Activated CD8-positive, alpha-beta memory T cell treated with anti-CD3 and anti-CD28 coated beads, Interleukin-2, amount 10 ng/mL, durations not matched to agents 7 days and 5 days (primary cell): ENCODE data around the gene RUNX2. TPM values are rescaled to one million over a fixed set of nuclear protein-coding genes. Genes with fewer than 3 reads are reported as not detected.

ENCODE experiments used
- ATAC-seq: fragments of 150-1000 bp; cut with Tn5 transposase; one replicate; pipeline ENCODE4 v1.10.0; 2021; ENCODE audit warnings: moderate library complexity
- CTCF ChIA-PET: fragments of 350-600 bp; sonication (Branson Sonifier 250); formaldehyde crosslinking; loops from one replicate; lab custom pipeline; 2021; ENCODE audit warnings: antibody characterized with exemption; lab: Charles Lee
- DNase-seq: peaks from one replicate; pipeline ENCODE4 v3.0.0-alpha.2; 2020
- H3K27ac Mint-ChIP-seq: one replicate; pipeline ENCODE4 v1.8.0; 2021; ENCODE audit warnings: mild to moderate bottlenecking, mixed read lengths
- H3K27me3 Mint-ChIP-seq: one replicate; pipeline ENCODE4 v1.8.0; 2021; ENCODE audit warnings: mixed read lengths
- H3K36me3 Mint-ChIP-seq: one replicate; pipeline ENCODE4 v1.8.0; 2021; ENCODE audit warnings: mild to moderate bottlenecking, mixed read lengths
- H3K4me1 Mint-ChIP-seq: one replicate; pipeline ENCODE4 v1.8.0; 2021; ENCODE audit warnings: mixed read lengths
- H3K4me3 Mint-ChIP-seq: one replicate; pipeline ENCODE4 v1.8.0; 2021; ENCODE audit warnings: mild to moderate bottlenecking, moderate library complexity, mixed read lengths
- H3K9me3 Mint-ChIP-seq: one replicate; pipeline ENCODE4 v1.8.0; 2022; ENCODE audit warnings: low read depth, mixed read lengths
- total RNA-seq, 2 experiments: library from RNA; stranded (reverse); gene quantifications; one replicate each; pipeline ENCODE4 v1.2.3, GENCODE V29; 2021

RUNX2 gene
- total RNA-seq, 2 experiments from 2014 or later = 9.3 to 19.9 TPM

- no peak overlapping the region for H3K27ac Mint-ChIP-seq
- peaks cover 4% of the 10 kb centered on the region for H3K27me3 Mint-ChIP-seq
- peaks cover 18% of the 10 kb centered on the region for H3K4me1 Mint-ChIP-seq
- H3K9me3 Mint-ChIP-seq = no peaks in the 10 kb centered on the region
- CTCF ChIA-PET = interaction anchor here (1.2 kb wide), 1 partner anchor 11 kb away, joined by 5 read pairs; no protein-coding TSS in a partner anchor
- DNase-seq (no peak), ATAC-seq (no peak)
- H3K36me3 Mint-ChIP-seq = peaks cover 9% of the 10 kb centered on the region
- H3K4me3 Mint-ChIP-seq = no peak overlapping the region
These were observed 360.1 kb downstream of the RUNX2 start for GRCh38 chr6:45688180-45688579.

DNA sequence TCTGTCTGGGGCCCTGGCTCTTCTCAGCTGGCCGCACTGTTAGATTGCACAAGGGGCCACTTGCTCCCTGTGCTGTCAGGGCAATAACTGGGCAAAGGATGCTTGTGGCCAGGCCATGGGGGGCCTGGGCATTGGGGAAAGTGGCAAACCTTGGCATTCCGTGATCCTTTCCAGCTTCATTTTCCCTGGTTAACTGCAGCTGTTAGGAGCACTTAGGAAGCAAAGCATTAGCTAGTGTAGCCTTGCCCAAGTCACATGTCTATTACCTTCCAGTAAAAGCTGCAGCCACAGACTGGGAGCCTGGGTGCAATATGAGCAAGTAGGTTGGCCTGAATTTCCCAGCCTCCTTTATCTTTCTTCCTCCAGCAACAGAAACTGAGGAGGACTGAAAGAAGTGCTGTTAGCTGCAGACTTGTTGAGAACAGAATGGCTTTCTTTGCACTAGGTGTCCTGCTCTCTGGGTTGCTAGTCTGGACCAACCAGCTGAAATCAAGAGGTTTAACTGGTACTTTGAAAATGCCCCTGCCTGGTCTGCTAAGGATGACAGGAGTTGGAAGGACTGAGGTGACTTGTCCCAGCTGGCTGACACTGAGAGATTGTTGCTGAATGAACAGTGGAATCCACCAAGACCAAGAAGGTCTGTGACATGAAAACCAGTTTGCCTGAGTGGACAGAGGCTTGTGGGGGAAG is 361.9 kb downstream of the RUNX2 start:
- DNase-seq (no peak), ATAC-seq (no peak)
- Mint-ChIP-seq H3K4me1 (peaks cover 21% of the 10 kb centered on the region), H3K36me3 (peaks cover 8% of the 10 kb centered on the region), H3K27ac (no peak overlapping the region), H3K4me3 (no peak overlapping the region), H3K27me3 (peaks cover 2% of the 10 kb centered on the region), H3K9me3 (no peaks in the 10 kb centered on the region)
- CTCF ChIA-PET = interaction anchor here (1.2 to 2.2 kb wide), 2 partner anchors 12 to 25 kb away, joined by 4 to 6 read pairs; no protein-coding TSS in a partner anchor

GRCh38 chr6:45690846-45691245 is 362.7 kb downstream of the RUNX2 start:
- no peak overlapping the region for H3K27ac Mint-ChIP-seq
- no peaks in the 10 kb centered on the region for H3K9me3 Mint-ChIP-seq
- DNase-seq (no peak), ATAC-seq (no peak)
- peaks cover 21% of the 10 kb centered on the region for H3K4me1 Mint-ChIP-seq
- H3K27me3 Mint-ChIP-seq = no peaks in the 10 kb centered on the region
- no peak overlapping the region for H3K4me3 Mint-ChIP-seq
- CTCF ChIA-PET = interaction anchor here (1.2 to 2.2 kb wide), 2 partner anchors 11 to 24 kb away, joined by 4 to 6 read pairs; no protein-coding TSS in a partner anchor
- H3K36me3 Mint-ChIP-seq = peaks cover 8% of the 10 kb centered on the region

DNA sequence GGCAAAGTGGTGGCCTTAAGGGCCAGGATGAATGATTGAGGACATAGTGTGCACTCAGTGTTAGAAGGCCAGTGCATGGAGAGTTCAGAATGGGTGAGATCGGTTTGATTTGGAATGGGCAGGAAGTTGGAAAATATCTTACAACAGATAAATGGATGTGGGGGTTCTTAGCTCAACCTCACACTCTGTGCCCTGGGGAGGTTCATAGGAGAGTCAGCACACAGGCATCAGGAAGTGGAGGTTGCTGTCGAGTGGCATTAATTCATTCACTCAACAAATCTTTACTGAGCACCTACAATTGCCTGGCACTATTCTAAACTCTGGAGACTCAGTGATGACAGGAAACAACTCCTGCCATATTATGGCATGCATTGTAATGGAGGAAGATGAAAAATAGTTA is 363.3 kb downstream of the RUNX2 start:
- Mint-ChIP-seq H3K27ac (no peak overlapping the region), H3K36me3 (peaks cover 8% of the 10 kb centered on the region), H3K4me3 (no peak overlapping the region), H3K9me3 (no peaks in the 10 kb centered on the region), H3K4me1 (peaks cover 21% of the 10 kb centered on the region), H3K27me3 (no peaks in the 10 kb centered on the region)
- DNase-seq (no peak), ATAC-seq (no peak)
- CTCF ChIA-PET = interaction anchor here (2.2 kb wide), 1 partner anchor 11 kb away, joined by 6 read pairs; no protein-coding TSS in a partner anchor

DNA sequence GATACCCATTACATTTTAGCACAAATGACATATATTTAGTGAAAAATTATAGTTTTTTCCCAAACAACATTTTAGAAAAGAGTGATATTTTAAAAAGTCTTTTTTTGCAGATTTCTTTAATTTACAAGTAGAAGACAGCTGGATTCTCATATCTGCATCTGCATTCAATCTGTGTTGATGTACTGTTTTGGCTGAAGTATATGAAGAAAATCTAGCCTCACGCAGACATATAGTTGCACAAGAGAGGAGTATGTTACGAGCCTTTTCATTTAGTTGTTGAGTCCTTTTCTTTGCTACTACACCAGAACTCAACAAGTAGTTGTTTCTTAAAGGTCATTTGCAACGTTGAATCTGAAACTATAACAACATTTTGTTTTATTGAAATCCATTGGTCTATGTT is 363.9 kb downstream of the RUNX2 start:
- ATAC-seq (no peak), DNase-seq (no peak)
- Mint-ChIP-seq H3K36me3 (peaks cover 5% of the 10 kb centered on the region), H3K27me3 (no peaks in the 10 kb centered on the region), H3K27ac (no peak overlapping the region), H3K9me3 (no peaks in the 10 kb centered on the region), H3K4me1 (peaks cover 20% of the 10 kb centered on the region), H3K4me3 (no peak overlapping the region)
- CTCF ChIA-PET = no interaction called here

GRCh38 chr6:45696738-45697137 is 368.6 kb downstream of the RUNX2 start:
- Mint-ChIP-seq H3K4me1 (peaks cover 12% of the 10 kb centered on the region), H3K4me3 (no peak overlapping the region), H3K27ac (no peak overlapping the region), H3K9me3 (no peaks in the 10 kb centered on the region), H3K36me3 (peaks cover 3% of the 10 kb centered on the region), H3K27me3 (no peaks in the 10 kb centered on the region)
- ATAC-seq (no peak), DNase-seq (no peak)
- CTCF ChIA-PET = interaction anchor here (1.6 kb wide), 1 partner anchor 10 kb away, joined by 5 read pairs; no protein-coding TSS in a partner anchor

- H3K27me3 Mint-ChIP-seq = no peaks in the 10 kb centered on the region
- CTCF ChIA-PET = interaction anchor here (1.6 kb wide), 1 partner anchor 9 kb away, joined by 5 read pairs; no protein-coding TSS in a partner anchor
- H3K4me3 Mint-ChIP-seq = no peak overlapping the region
- H3K36me3 Mint-ChIP-seq = peaks cover 3% of the 10 kb centered on the region
- peaks cover 12% of the 10 kb centered on the region for H3K4me1 Mint-ChIP-seq
- no peak overlapping the region for H3K27ac Mint-ChIP-seq
- no peak for DNase-seq
- no peaks in the 10 kb centered on the region for H3K9me3 Mint-ChIP-seq
- no peak for ATAC-seq
These were observed 369.5 kb downstream of the RUNX2 start for GRCh38 chr6:45697605-45698004.

DNA sequence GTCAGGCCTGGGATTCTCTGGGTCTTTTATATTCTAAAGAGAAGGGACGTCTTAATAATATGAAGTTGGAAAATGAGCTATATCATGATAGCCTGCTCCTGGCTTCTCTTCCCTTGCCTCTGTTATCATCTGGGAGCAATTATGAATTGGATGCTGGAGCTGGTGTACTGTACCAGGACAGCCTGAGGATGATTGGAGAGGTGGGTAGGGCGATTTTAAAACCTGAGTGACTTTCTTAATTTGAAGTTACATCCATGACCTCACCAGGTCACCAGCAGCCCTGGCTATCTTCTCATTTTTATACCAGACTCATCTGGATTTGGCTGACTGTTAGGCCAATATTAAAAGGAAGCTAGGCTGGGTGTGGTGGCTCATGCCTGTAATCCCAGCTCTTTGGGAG is 369.9 kb downstream of the RUNX2 start:
- Mint-ChIP-seq H3K36me3 (peaks cover 3% of the 10 kb centered on the region), H3K4me1 (peaks cover 12% of the 10 kb centered on the region), H3K27me3 (no peaks in the 10 kb centered on the region), H3K4me3 (no peak overlapping the region), H3K27ac (no peak overlapping the region), H3K9me3 (no peaks in the 10 kb centered on the region)
- DNase-seq = no peak
- CTCF ChIA-PET = interaction anchor here (1.6 kb wide), 1 partner anchor 9 kb away, joined by 5 read pairs; no protein-coding TSS in a partner anchor
- no peak for ATAC-seq

DNA sequence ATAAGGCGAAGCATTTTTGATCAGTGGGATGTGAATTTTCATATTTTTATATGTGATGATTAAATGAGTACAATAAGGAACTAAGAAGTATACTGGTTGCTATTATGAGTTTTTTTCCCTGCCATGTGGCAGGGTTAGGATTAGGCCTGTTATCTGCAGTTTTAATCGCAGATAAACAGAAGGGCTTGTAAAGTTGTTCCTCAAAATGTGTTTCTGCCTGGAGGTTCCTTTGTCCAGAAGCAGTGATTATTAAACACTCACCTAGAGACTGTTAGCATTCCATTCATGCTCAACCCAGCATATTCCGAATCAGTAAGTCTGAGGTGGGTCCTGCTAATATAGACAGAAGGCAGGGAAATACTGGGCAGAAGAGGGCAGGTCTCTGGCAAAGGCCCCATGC is 371.5 kb downstream of the RUNX2 start:
- H3K9me3 Mint-ChIP-seq = no peaks in the 10 kb centered on the region
- H3K36me3 Mint-ChIP-seq = peaks cover under 1% of the 10 kb centered on the region
- no peak overlapping the region for H3K27ac Mint-ChIP-seq
- no peaks in the 10 kb centered on the region for H3K27me3 Mint-ChIP-seq
- H3K4me1 Mint-ChIP-seq = peaks cover 10% of the 10 kb centered on the region
- DNase-seq = no peak
- H3K4me3 Mint-ChIP-seq = no peak overlapping the region
- ATAC-seq = no peak
- CTCF ChIA-PET = no interaction called here

DNA sequence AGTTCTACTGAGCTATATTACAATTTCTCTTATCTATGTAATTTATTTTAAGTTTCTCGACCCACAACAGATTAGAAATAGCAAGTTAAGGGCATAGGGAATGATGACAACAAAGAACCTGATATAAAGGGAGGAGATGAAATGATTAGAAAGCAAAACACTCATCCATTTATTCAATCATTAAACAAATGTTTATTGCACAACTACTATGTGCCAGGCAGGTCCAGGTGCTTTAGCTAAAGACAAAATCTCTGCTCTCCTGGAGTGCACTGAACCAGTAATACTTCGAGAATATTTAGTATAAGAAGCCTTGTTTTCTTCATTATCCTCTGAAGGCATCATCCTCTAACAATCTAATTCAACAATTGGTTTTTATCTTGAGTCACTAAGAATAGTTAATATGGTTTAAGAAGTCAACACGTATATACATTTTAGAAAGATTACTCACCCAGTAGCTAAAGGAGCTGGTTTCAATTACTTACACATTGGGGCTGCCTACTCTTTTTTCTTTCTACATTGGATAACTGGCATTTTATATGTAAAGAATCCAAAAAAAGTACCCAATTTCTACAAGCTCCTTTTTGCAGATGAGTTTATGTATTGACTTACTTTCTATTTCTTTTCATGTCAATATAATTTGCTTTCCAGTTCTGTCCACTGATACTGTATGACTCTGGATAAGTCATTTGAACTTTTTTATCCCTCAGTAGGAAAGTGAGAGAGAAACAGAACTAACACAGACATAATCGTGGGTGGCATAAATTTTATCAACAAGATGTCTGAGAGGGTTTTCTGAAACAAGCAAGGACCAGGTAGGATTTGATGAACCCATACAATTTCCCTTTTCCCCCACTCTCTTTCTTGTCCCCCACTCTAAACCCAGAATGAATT is 375.0 kb downstream of the RUNX2 start:
- Mint-ChIP-seq H3K9me3 (no peaks in the 10 kb centered on the region), H3K36me3 (no peaks in the 10 kb centered on the region), H3K4me3 (no peak overlapping the region), H3K27ac (no peak overlapping the region), H3K4me1 (peaks cover 6% of the 10 kb centered on the region), H3K27me3 (no peaks in the 10 kb centered on the region)
- ATAC-seq (no peak), DNase-seq (no peak)
- CTCF ChIA-PET = interaction anchor here (1.0 to 1.9 kb wide), 4 partner anchors 12 to 24 kb away, joined by 3 to 8 read pairs (median 6); no protein-coding TSS in a partner anchor

GRCh38 chr6:45704056-45704800 is 376.1 kb downstream of the RUNX2 start:
- Mint-ChIP-seq H3K4me1 (peaks cover 6% of the 10 kb centered on the region), H3K36me3 (no peaks in the 10 kb centered on the region), H3K27me3 (no peaks in the 10 kb centered on the region), H3K4me3 (no peak overlapping the region), H3K9me3 (no peaks in the 10 kb centered on the region), H3K27ac (no peak overlapping the region)
- ATAC-seq (no peak), DNase-seq (no peak)
- CTCF ChIA-PET = interaction anchor here (1.9 kb wide), 1 partner anchor 10 kb away, joined by 8 read pairs; no protein-coding TSS in a partner anchor

DNA sequence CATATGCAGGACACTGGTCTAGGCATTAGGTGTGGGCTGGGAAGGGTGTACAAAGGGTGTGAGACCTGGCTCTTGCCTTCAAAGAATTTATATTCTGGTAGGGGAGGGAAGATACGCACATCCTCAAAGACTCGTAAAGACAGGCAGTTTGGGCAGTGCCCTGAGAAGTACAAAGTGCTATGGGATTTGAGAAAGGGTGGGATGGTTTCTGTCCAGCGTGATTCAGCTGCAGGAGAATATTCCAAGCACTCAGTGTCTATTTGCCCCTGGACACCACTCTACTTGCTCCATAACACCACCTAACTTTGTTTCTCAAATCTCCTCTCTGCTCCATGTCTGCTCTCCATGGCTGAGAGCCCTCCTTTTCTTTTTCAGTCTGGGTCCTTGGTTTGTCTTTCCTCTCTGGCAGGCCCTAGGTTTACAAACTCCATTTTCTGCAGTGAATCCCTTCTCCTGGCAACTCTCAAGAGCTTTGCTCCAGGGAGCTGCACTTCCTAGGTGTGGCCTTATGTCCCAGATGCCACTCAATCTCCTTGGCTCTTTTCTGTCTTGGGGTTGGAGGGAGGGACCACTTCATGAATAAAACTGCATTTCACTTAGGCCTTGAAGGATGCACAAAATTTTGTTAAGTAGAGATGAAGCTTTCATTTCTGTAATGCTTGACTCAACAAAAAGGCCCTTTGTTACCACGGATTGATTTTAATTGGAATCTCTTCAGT is 377.2 kb downstream of the RUNX2 start:
- Mint-ChIP-seq H3K9me3 (no peaks in the 10 kb centered on the region), H3K4me3 (no peak overlapping the region), H3K27me3 (no peaks in the 10 kb centered on the region), H3K4me1 (peaks cover 13% of the 10 kb centered on the region), H3K36me3 (no peaks in the 10 kb centered on the region), H3K27ac (no peak overlapping the region)
- CTCF ChIA-PET = no interaction called here
- no peak for DNase-seq
- no peak for ATAC-seq
